Neural progenitor cell (in vitro differentiated cells): ENCODE measurements around the gene KRT12. TPM values are rescaled to one million over a fixed set of nuclear protein-coding genes. Genes with fewer than 3 reads are reported as not detected.

Source experiments
- DNase-seq: peaks from one replicate; pipeline ENCODE4 v3.0.0-alpha.2; 2016; ENCODE audit warnings: low spot score
- H2AFZ ChIP-seq: fragments of 200-600 bp; sonication (generic); replicated peaks from 2 replicates; pipeline ENCODE4 v1.6.1; 2016; ENCODE audit warnings: antibody characterized with exemption
- H3F3A ChIP-seq: fragments of 200-600 bp; sonication (generic); 2 replicates; pipeline ENCODE4 v1.6.1; 2016; ENCODE audit warnings: antibody characterized with exemption, low read depth
- H3K27ac ChIP-seq: fragments of 200-600 bp; sonication (generic); 2 replicates; pipeline ENCODE4 v1.5.1; 2016; ENCODE audit warnings: mild to moderate bottlenecking
- H3K27me3 ChIP-seq: fragments of 200-600 bp; sonication (generic); 2 replicates; pipeline ENCODE4 v1.6.1; 2016; ENCODE audit warnings: mild to moderate bottlenecking, moderate library complexity
- H3K36me3 ChIP-seq: fragments of 200-600 bp; sonication (generic); 2 replicates; pipeline ENCODE4 v1.5.1; 2016
- H3K4me1 ChIP-seq: fragments of 200-600 bp; sonication (generic); 2 replicates; pipeline ENCODE4 v1.6.1; 2016; ENCODE audit warnings: mixed run types
- H3K4me2 ChIP-seq: fragments of 200-600 bp; sonication (generic); 2 replicates; pipeline ENCODE4 v1.6.1; 2016
- H3K4me3 ChIP-seq: fragments of 200-600 bp; sonication (generic); 2 replicates; pipeline ENCODE4 v1.5.1; 2016
- H3K79me2 ChIP-seq: fragments of 200-600 bp; sonication (generic); 2 replicates; pipeline ENCODE4 v1.6.1; 2016; ENCODE audit warnings: low read depth
- H3K9ac ChIP-seq: fragments of 200-600 bp; sonication (generic); 2 replicates; pipeline ENCODE4 v1.6.1; 2016
- H3K9me3 ChIP-seq: fragments of 200-600 bp; sonication (generic); 2 replicates; pipeline ENCODE4 v1.5.1; 2016; ENCODE audit warnings: low read depth
- H4K20me1 ChIP-seq: fragments of 200-600 bp; sonication (generic); 2 replicates; pipeline ENCODE4 v1.6.1; 2016; ENCODE audit warnings: low read depth
- H3K27ac Mint-ChIP-seq: 3 replicates; pipeline ENCODE4 v1.8.0; 2021; ENCODE audit warnings: mixed read lengths
- H3K27me3 Mint-ChIP-seq: 2 replicates; pipeline ENCODE4 v1.8.0; 2022; ENCODE audit warnings: low read depth, mild to moderate bottlenecking, inconsistent platforms, moderate library complexity, mixed read lengths; ENCODE audit not compliant: insufficient read depth
- H3K36me3 Mint-ChIP-seq: 3 replicates; pipeline ENCODE4 v1.8.0; 2021; ENCODE audit warnings: mixed read lengths
- H3K4me1 Mint-ChIP-seq: 3 replicates; pipeline ENCODE4 v1.8.0; 2021; ENCODE audit warnings: mixed read lengths
- H3K4me3 Mint-ChIP-seq: 3 replicates; pipeline ENCODE4 v1.8.0; 2021; ENCODE audit warnings: mild to moderate bottlenecking, moderate library complexity, mixed read lengths
- H3K9me3 Mint-ChIP-seq: 3 replicates; pipeline ENCODE4 v1.8.0; 2020; ENCODE audit warnings: mixed read lengths
- EZH2 ChIP-seq: fragments of 200-600 bp; sonication (generic); IDR thresholded peaks from 2 replicates; pipeline ENCODE4 v1.6.1; 2017; ENCODE audit warnings: antibody characterized with exemption, mild to moderate bottlenecking, moderate library complexity
- EZH2phosphoT487 ChIP-seq: fragments of 200-600 bp; sonication (generic); IDR thresholded peaks from 2 replicates; pipeline ENCODE4 v1.6.1; 2017; ENCODE audit warnings: antibody characterized with exemption
- total RNA-seq: library from RNA; depleted of rRNA; stranded (reverse); fragments of >200 nt; gene quantifications from 2 replicates; pipeline ENCODE4 v1.2.3, GENCODE V29; 2015; ENCODE audit warnings: low replicate concordance
- TF ChIP-seq, protein P1 (sequence below): fragments of 200-600 bp; sonication (generic); IDR thresholded peaks from 2 replicates; pipeline ENCODE4 v1.5.1; 2017; ENCODE audit warnings: antibody characterized with exemption, mild to moderate bottlenecking

Gene KRT12
- total RNA-seq, 1 donor from 2014 or later: not detected

DNA sequence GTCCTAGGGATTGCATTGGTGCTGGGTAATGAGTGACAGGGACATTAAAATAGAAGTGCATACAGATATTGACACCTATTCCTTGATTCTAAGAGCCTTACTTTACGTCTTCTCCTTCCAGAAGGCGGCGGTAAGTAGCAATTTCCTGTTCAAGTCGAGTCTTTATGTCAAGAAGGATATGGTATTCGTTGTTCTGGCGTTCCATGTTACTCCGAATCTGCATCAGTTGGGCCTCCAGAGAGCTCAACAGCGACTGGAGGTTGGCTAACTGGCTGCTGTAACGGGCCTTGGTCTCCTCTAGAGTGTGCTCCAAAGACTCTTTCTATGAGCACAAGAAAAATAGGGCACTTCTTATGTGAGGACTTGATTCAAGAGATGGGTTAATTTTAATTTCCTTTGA lies 11.0 kb upstream of the KRT12 start:
- no peak overlapping the region for H3K4me2 ChIP-seq
- TF ChIP-seq EZH2 (no peak), EZH2phosphoT487 (no peak)
- TF ChIP-seq, protein P1, sequence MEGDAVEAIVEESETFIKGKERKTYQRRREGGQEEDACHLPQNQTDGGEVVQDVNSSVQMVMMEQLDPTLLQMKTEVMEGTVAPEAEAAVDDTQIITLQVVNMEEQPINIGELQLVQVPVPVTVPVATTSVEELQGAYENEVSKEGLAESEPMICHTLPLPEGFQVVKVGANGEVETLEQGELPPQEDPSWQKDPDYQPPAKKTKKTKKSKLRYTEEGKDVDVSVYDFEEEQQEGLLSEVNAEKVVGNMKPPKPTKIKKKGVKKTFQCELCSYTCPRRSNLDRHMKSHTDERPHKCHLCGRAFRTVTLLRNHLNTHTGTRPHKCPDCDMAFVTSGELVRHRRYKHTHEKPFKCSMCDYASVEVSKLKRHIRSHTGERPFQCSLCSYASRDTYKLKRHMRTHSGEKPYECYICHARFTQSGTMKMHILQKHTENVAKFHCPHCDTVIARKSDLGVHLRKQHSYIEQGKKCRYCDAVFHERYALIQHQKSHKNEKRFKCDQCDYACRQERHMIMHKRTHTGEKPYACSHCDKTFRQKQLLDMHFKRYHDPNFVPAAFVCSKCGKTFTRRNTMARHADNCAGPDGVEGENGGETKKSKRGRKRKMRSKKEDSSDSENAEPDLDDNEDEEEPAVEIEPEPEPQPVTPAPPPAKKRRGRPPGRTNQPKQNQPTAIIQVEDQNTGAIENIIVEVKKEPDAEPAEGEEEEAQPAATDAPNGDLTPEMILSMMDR: no peak
- H3K4me3 ChIP-seq: no peak overlapping the region
- no peak overlapping the region for H3K27ac ChIP-seq
- no peak overlapping the region for H2AFZ ChIP-seq
- Mint-ChIP-seq H3K4me1 (no peaks in the 10 kb centered on the region), H3K4me3 (no peak overlapping the region), H3K9me3 (no peaks in the 10 kb centered on the region), H3K27ac (no peak overlapping the region), H3K36me3 (no peaks in the 10 kb centered on the region), H3K27me3 (no peaks in the 10 kb centered on the region)
- no peak for DNase-seq
- H3K36me3 ChIP-seq: no peaks in the 10 kb centered on the region
- no peaks in the 10 kb centered on the region for H4K20me1 ChIP-seq
- no peak overlapping the region for H3K9ac ChIP-seq
- H3F3A ChIP-seq: no peaks in the 10 kb centered on the region
- no peaks in the 10 kb centered on the region for H3K4me1 ChIP-seq
- no peaks in the 10 kb centered on the region for H3K79me2 ChIP-seq
- no peaks in the 10 kb centered on the region for H3K9me3 ChIP-seq
- no peaks in the 10 kb centered on the region for H3K27me3 ChIP-seq

DNA sequence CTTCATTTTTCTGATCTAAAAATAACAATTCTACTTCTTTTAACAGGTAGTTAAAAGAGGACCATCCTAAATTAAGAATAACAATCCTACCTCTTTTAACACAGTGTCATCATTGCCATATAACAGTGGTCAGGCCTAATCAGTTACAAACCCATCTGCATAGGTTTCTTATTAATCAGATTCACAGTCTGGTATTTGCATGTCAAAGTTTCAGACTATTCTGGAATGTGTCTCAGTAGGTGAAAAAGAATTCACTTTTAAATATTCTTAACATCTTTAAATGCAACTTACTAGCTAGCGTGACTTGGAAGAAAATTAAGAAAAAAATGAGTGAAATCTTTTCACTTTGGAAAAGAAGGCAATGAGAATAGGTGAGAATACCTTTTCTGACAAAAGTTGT lies 6.8 kb upstream of the KRT12 start:
- no peak overlapping the region for H3K27ac ChIP-seq
- DNase-seq: no peak
- no peaks in the 10 kb centered on the region for H3K9me3 Mint-ChIP-seq
- H3K4me2 ChIP-seq: no peak overlapping the region
- H4K20me1 ChIP-seq: no peaks in the 10 kb centered on the region
- H3K9me3 ChIP-seq: no peaks in the 10 kb centered on the region
- H3K27ac Mint-ChIP-seq: no peak overlapping the region
- H3F3A ChIP-seq: no peaks in the 10 kb centered on the region
- H3K79me2 ChIP-seq: no peaks in the 10 kb centered on the region
- H3K4me3 Mint-ChIP-seq: no peak overlapping the region
- no peak overlapping the region for H3K4me3 ChIP-seq
- H2AFZ ChIP-seq: no peak overlapping the region
- no peaks in the 10 kb centered on the region for H3K4me1 ChIP-seq
- no peaks in the 10 kb centered on the region for H3K27me3 ChIP-seq
- no peaks in the 10 kb centered on the region for H3K4me1 Mint-ChIP-seq
- H3K36me3 Mint-ChIP-seq: no peaks in the 10 kb centered on the region
- no peaks in the 10 kb centered on the region for H3K36me3 ChIP-seq
- H3K27me3 Mint-ChIP-seq: peaks cover 2% of the 10 kb centered on the region
- TF ChIP-seq, protein P1: no peak
- no peak for TF ChIP-seq EZH2
- TF ChIP-seq EZH2phosphoT487: no peak
- H3K9ac ChIP-seq: no peak overlapping the region

DNA sequence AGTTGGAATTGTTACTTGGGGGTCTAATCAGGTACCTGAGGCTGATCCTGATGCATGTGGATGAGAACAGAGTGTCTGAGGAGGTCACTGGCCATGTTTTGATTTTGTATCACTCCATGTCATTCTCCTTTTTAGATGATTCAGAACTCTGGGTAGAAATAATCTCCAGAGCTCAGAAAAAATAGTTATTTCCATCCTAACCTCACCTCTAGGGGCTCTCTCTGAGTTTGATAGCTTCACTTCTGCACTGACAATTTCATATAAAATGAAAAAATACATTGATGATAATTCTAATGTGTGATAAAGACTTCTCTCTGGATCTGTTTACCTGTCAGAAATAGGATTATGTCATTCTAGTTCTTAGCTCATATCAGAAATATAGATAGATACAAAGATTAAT lies 6.2 kb upstream of the KRT12 start:
- no peak overlapping the region for H3K9ac ChIP-seq
- Mint-ChIP-seq H3K27ac (no peak overlapping the region), H3K4me1 (no peaks in the 10 kb centered on the region)

DNA sequence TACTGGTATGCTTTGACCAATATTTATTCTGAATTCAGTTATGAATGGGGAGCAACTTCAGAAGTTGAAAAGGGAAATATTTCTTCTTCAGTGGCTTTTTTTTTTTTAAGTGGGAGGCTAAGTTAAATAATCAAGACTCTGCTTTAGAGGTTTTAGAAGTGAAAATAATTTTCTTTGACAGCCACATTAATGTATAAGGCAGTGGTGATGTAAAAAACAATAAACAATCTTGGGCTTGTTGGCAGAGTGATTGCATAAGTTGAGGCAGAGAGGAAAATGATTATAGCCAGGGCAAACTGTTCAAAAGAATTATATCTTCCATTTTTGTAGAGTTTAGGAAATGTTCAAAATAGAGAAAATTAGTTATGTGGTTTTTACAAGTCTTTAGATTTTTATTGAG lies 5.4 kb upstream of the KRT12 start:
- H3K27me3 Mint-ChIP-seq: peaks cover 2% of the 10 kb centered on the region
- Histone ChIP-seq H3K9ac (no peak overlapping the region), H3K27ac (no peak overlapping the region), H3K4me2 (no peak overlapping the region), H4K20me1 (no peaks in the 10 kb centered on the region), H2AFZ (no peak overlapping the region), H3K79me2 (no peaks in the 10 kb centered on the region), H3K4me3 (no peak overlapping the region), H3K9me3 (no peaks in the 10 kb centered on the region), H3F3A (no peaks in the 10 kb centered on the region), H3K27me3 (no peaks in the 10 kb centered on the region), H3K36me3 (no peaks in the 10 kb centered on the region), H3K4me1 (no peaks in the 10 kb centered on the region)
- no peak for DNase-seq
- H3K36me3 Mint-ChIP-seq: no peaks in the 10 kb centered on the region
- TF ChIP-seq, protein P1: no peak
- no peaks in the 10 kb centered on the region for H3K9me3 Mint-ChIP-seq
- H3K4me1 Mint-ChIP-seq: no peaks in the 10 kb centered on the region
- no peak overlapping the region for H3K27ac Mint-ChIP-seq
- H3K4me3 Mint-ChIP-seq: no peak overlapping the region

More for the DNA sequence above, 6.2 kb upstream of the KRT12 start:
- Histone ChIP-seq H3K4me1 (no peaks in the 10 kb centered on the region), H3F3A (no peaks in the 10 kb centered on the region), H3K9me3 (no peaks in the 10 kb centered on the region), H4K20me1 (no peaks in the 10 kb centered on the region), H2AFZ (no peak overlapping the region), H3K36me3 (no peaks in the 10 kb centered on the region), H3K4me3 (no peak overlapping the region), H3K4me2 (no peak overlapping the region), H3K27me3 (no peaks in the 10 kb centered on the region), H3K79me2 (no peaks in the 10 kb centered on the region), H3K27ac (no peak overlapping the region)
- Mint-ChIP-seq H3K9me3 (no peaks in the 10 kb centered on the region), H3K27me3 (peaks cover 2% of the 10 kb centered on the region), H3K4me3 (no peak overlapping the region), H3K36me3 (no peaks in the 10 kb centered on the region)
- no peak for DNase-seq
- TF ChIP-seq EZH2phosphoT487: no peak
